Measurements from ENCODE around the gene HCRTR1.

HCRTR1 gene

DNA sequence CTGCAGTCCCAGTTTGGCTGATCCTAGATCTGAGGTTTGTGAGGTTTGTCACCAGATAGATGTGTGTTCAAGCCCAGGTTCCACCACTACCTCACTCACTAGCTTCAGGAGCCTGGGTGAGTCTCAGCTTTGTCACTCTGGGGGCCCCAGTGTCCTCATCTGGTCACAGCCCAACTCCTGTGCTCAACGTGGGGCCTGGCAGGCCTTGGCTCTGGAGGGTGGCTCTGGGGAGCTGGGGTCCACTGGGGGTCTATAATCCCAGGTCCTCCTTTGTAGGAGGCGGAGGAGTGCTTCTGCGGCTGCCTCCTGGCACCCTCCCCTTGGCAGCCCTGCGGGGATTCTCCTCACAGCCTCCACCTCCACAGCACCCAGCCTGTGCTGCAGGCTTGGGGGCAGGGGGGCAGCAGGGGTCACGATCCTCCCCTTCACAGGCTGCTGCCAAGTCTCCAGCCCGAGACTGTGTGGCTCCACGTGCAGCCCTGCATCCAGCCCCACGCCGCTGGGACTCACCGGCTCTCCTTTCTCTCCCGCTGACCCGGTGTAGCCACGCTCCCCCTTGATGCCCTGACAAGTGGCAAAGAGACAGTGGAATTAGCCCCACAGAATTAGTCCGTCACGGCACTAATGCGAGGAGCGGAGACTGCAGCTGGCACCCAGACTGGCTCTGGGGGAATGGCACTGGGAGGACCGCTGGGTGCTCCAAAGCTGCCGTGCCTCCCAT is 49.7 kb downstream of the HCRTR1 start:
- DNase-seq (ENCODE audit: low read depth, low spot score): no peak

- no peak for DNase-seq (ENCODE audit: low read depth, low spot score)
Observed at GRCh38 chr1:31668303-31668883, 50.9 kb downstream of the HCRTR1 start.

DNA sequence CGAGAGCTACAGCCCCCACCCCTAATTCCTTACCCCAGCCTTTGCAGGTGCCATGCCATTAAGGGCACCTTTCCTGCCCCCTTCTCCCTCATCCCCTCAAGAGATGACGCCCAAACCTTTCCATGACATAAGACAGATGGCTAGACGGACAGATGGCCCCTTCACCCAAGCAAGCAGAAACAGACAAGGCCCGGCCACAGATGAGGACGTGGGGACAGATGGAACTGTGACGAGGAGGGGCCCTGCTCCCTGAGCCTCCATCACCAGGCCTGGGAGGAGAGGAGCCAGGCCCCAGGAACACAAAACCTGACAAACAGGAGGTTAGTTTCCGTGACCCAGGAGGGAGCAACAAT is 51.9 kb downstream of the HCRTR1 start:
- no peak for DNase-seq (ENCODE audit: low read depth, low spot score)

DNA sequence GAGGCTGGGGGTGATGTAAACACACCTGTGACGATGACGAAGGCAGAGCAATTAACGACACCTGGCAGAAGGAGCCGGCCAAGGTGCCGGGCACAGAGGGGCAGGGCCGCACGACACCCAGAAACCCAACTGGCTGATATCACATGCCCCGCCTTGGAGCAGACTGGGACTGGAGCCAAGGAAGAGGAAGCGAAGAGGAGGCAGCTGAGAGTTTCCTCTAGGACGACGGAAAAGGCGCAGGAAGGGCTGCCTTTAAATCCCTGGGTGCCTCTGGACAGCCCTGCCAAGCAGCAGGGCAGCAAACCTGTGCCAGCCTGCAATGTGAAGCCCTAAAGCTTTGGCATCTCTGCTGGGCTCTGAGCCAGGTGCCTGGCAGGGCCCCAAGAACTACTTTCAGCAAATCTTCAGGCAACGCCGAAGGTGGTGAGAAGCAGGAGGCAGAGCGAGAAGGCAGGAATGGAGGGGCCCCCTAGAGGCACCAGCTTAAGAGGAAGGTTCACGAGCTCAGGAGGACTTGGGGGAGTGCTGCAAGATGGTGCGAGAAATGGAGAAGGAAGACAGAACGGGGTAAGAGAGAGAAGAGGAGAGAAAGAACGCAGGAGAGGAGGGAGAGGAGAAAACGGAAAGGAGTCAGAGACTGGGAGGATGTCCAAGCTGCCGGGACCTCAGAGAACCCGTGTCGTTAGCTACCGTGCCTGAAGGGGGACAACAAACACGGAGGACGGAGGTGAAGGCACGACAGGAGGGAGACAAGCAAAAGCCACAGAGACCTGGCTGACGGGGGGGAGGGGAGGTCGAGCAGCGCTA is 52.5 kb downstream of the HCRTR1 start:
- no peak for DNase-seq (ENCODE audit: low read depth, low spot score)

GRCh38 chr1:31670593-31670964 is 53.1 kb downstream of the HCRTR1 start:
- DNase-seq (ENCODE audit: low read depth, low spot score): no peak

GRCh38 chr1:31671147-31671546 is 53.7 kb downstream of the HCRTR1 start:
- DNase-seq (ENCODE audit: low read depth, low spot score): no peak

DNA sequence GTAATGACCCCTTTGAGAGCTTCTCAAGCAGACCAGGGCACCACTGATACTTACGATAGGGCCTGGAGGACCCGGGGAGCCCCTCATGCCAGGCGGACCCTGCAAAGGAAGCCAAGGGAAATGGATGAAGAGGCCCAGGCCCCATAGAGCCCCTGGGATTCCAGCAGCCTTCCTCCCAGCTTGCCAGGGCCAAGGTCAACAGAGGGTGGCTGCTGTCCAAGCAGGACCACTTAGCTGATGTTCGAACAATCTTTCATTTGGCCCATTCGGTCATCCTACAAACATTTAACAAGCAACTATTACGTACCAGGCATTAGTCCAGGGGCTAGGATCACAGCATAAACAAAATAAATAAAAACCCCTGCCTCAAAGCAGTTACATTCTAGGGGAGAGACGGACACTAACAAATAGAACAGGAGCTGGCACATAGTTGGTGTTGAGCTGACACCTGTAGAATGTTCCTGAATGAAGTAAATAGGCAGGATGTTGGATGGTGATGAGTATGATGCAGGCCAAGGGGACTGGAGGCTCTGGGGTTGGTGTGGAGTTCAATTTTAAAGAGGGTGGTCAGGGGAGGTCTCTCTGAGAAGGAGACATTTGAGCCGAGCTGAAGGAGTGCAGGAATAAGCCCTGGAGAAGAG is 54.2 kb downstream of the HCRTR1 start:
- DNase-seq (ENCODE audit: low read depth, low spot score): no peak

GRCh38 chr1:31672986-31673385 is 55.5 kb downstream of the HCRTR1 start:
- DNase-seq (ENCODE audit: low read depth, low spot score): no peak

DNA sequence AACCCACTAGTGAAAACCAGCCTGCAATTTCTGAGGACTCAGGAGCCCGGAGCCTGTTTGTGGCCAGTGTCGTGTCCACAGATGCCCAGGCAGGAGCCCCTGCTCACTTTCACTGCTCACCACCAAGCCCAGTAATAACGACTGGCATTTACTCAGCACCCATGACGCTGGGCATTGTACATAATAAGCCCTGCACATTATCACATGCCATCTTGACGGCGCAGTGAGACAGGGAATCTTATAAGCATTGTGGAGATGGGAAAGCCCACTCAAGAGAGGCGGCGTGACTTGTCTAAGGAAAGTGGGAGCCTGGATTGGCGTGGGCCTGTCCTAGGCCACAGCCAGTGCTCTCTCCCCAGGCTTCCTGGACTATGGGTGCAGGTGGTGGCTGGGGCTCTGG is 55.9 kb downstream of the HCRTR1 start:
- no peak for DNase-seq (ENCODE audit: low read depth, low spot score)

- DNase-seq (ENCODE audit: low read depth, low spot score): peak; percentile 64
Observed at GRCh38 chr1:31674626-31675025, 57.1 kb downstream of the HCRTR1 start.

- no peak for DNase-seq (ENCODE audit: low read depth, low spot score)
Observed at GRCh38 chr1:31675161-31675560, 57.7 kb downstream of the HCRTR1 start.

DNA sequence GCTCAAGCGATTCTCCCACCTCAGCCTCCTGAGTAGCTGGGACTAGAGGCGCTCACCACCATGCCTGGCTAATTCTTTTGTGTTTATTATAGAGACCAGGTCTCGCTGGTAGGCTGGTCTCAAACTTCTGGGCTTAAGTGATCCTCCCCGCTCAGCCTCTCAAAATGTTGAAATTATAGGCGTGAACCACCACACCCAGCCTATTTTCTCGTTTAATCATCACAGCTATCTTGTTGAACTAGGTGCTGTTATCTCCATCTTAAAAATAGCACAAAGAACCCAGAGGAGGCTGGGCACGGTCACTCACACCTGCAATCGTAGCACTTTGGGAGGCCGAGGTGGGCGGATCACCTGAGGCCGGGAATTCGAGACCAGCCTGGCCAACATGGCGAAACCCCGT is 58.3 kb downstream of the HCRTR1 start:
- DNase-seq (ENCODE audit: low read depth, low spot score): no peak

Data from ELF-1 (cell line).